NCI-H128 (cell line): ENCODE measurements around the gene NR4A1.
"Not testable (repeated sequence)": the region's sequence is repeated elsewhere in the genome, so short reads cannot be mapped to it uniquely, and the experiment has no call there.

Experiments
- DNase-seq: peaks from one replicate; lab custom pipeline; 2025; ENCODE audit not compliant: unreplicated experiment; lab: John Stamatoyannopoulos, UW

The NR4A1 gene

DNA sequence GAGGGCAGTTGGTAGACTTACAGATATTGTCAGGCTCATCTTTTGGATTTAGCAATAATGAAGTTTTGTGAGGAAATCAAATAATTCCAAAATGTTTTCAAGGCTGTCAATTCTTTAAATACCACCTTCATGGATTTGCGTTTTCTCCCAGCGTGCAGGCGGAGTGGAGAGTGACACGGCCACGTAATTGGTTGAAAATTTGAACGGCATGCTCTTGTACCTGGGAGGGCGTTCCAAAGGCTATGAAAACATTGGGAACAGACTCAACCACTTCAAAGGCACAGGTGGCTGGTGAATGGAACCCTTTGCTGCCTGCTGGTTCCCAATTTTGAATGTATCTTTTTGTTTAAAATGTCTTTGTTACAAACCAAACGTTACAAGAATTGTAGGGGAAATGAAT is 40.6 kb downstream of the NR4A1 start:
- no peak for DNase-seq

GRCh38 chr12:52093346-52093745 is 42.1 kb downstream of the NR4A1 start:
- no peak for DNase-seq

DNA sequence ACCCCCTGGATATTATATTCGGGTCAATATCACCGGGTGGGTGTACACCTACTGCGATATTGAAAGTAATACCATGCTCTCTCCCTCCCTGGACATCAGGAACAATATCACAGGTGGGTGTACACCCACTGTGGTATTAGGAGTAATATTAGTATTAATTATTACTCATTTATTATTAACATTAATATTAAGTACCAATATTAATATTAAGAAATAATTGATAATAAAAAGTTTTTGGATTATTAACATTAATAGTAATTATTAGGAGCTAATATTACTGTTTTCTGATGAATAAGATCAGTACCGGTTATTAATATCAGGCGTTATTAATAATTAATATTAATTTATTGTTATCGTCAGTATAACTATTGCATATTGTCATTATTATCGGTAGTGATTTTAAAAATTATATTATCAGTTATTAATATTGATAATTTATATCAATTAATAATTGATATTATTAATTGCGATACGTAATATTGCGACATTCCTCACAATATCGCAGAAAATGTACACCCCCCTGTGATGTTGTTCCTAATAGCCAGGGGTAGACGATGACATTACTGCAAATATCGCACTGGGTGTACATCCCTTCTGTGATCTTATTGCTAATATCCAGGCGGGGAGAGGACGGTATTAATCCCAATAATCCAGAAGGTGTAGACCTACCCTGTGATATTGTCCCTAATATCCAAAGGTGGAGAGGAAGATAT is 45.2 kb downstream of the NR4A1 start:
- no peak for DNase-seq

GRCh38 chr12:52097045-52097666 is 45.9 kb downstream of the NR4A1 start:
- no peak for DNase-seq

GRCh38 chr12:52104431-52105089 is 53.3 kb downstream of the NR4A1 start:
- not testable (repeated sequence) for DNase-seq
